GM18499 (cell line): Measurements from ENCODE around the gene RPS6KA6.

Experiments used
- ATAC-seq: cut with Tn5 transposase; IDR thresholded peaks from one replicate; pipeline ENCODE4 v1.9.1; 2021; ENCODE audit warnings: moderate number of reproducible peaks; ENCODE audit not compliant: insufficient read depth, unreplicated experiment

Gene RPS6KA6

DNA sequence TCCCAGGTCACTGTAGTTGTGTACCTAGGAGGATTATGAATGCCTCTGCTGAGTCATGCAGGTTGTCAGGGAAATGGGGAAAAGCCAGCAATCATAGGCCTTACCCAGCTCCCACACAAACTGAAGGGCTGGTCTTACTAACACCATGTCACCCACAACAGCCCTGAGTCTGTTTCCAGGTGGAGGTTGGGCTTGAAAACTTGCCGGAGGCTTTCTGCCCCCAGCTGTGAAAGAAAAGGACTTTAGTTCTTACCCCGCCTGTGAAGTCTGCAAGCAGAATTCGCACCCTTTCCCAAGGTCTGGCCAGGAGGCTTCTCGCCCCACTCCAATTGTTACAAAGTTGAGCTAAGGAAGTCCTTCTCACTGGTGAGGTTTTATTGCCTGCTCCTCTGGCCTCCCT, 143.9 kb downstream of the RPS6KA6 start:
- no peak for ATAC-seq
